ENCODE measurements around the gene RAB37. TPM values are rescaled to one million over a fixed set of nuclear protein-coding genes. Genes with fewer than 3 reads are reported as not detected.

RAB37 gene
- total RNA-seq, 2 experiments from 2014 or later = 2.1 to 2.3 TPM

- no peak overlapping the region for H3K27ac Mint-ChIP-seq
- intact Hi-C loops (cut with micrococcal nuclease) = no loop called here
- H3K4me1 Mint-ChIP-seq (ENCODE audit: low read depth) = peaks cover 3% of the 10 kb centered on the region
- no peaks in the 10 kb centered on the region for H3K36me3 Mint-ChIP-seq (ENCODE audit: low read depth)
- no peak for DNase-seq
- no peaks in the 10 kb centered on the region for H3K27me3 Mint-ChIP-seq (ENCODE audit: low read depth)
- CTCF ChIA-PET = no interaction called here
- no peaks in the 10 kb centered on the region for H3K9me3 Mint-ChIP-seq
- no peak overlapping the region for H3K4me3 Mint-ChIP-seq
Observed at GRCh38 chr17:74729866-74730265, 7.2 kb upstream of the RAB37 start.

GRCh38 chr17:74730491-74731346, 6.3 kb upstream of the RAB37 start:
- CTCF ChIA-PET = no interaction called here
- DNase-seq = peak; percentile 25
- Mint-ChIP-seq H3K4me1 (ENCODE audit: low read depth) (peaks cover 3% of the 10 kb centered on the region), H3K9me3 (no peaks in the 10 kb centered on the region), H3K27me3 (ENCODE audit: low read depth) (no peaks in the 10 kb centered on the region), H3K27ac (no peak overlapping the region), H3K4me3 (no peak overlapping the region), H3K36me3 (ENCODE audit: low read depth) (no peaks in the 10 kb centered on the region)
- intact Hi-C loops (cut with micrococcal nuclease) = no loop called here

- intact Hi-C loops (cut with micrococcal nuclease) = no loop called here
- Mint-ChIP-seq H3K9me3 (no peaks in the 10 kb centered on the region), H3K36me3 (ENCODE audit: low read depth) (no peaks in the 10 kb centered on the region), H3K4me1 (ENCODE audit: low read depth) (peaks cover 5% of the 10 kb centered on the region), H3K27ac (no peak overlapping the region), H3K27me3 (ENCODE audit: low read depth) (no peaks in the 10 kb centered on the region), H3K4me3 (no peak overlapping the region)
- CTCF ChIA-PET = no interaction called here
- DNase-seq = no peak
Observed at GRCh38 chr17:74731347-74731605, 5.8 kb upstream of the RAB37 start.

DNA sequence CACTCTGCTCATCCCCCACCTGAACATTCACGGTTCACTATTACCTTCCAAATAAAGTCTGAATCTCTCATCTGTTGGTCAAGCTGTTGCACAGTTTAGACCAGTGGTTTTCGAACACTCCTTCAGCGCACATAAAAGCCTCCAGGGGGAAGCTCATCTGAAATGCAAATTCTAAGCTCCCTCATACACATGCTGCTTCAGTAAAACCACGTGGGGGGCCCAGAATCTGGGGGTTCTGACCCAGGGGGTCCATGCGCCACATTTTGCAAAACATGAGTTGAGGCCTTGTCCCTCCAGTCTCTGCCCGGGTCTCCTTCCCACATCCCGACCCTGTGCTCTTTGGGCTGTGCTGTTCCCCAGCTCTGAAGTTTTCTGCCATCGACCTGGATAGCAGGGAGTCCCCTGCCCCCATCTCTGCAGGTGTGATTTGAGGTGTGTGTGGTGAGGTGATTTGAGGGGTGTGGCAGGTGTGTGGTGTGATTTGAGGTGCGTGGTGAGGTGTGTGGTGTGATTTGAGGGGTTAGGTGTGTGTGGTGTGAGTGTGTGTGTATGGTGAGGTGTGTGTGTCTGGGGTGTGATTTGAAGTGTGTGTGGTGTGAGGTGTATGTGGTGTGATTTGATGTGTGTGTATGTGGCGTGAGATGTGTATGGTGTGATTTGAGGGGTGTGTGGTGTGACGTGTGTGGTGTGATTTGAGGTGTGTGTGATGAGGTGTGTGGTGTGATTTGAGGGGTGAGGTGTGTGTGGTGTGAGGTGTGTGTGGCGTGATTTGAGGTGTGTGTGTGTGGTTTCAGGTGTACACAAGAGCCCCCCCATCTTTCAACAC, 4.8 kb upstream of the RAB37 start:
- H3K4me1 Mint-ChIP-seq (ENCODE audit: low read depth) = peaks cover 8% of the 10 kb centered on the region
- H3K36me3 Mint-ChIP-seq (ENCODE audit: low read depth) = no peaks in the 10 kb centered on the region

GRCh38 chr17:74733365-74734122, 3.5 kb upstream of the RAB37 start:
- H3K27ac Mint-ChIP-seq = no peak overlapping the region
- no peaks in the 10 kb centered on the region for H3K9me3 Mint-ChIP-seq
- intact Hi-C loops (cut with micrococcal nuclease) = no loop called here
- no peak for DNase-seq
- no peaks in the 10 kb centered on the region for H3K36me3 Mint-ChIP-seq (ENCODE audit: low read depth)
- H3K4me1 Mint-ChIP-seq (ENCODE audit: low read depth) = peaks cover 18% of the 10 kb centered on the region
- no peaks in the 10 kb centered on the region for H3K27me3 Mint-ChIP-seq (ENCODE audit: low read depth)
- H3K4me3 Mint-ChIP-seq = no peak overlapping the region
- CTCF ChIA-PET = interaction anchor here (1.3 kb wide), 1 partner anchor 76 kb away, joined by 4 read pairs; no protein-coding TSS in a partner anchor

More for the DNA sequence above, 4.8 kb upstream of the RAB37 start:
- H3K27ac Mint-ChIP-seq = no peak overlapping the region
- H3K4me3 Mint-ChIP-seq = no peak overlapping the region
- DNase-seq = no peak
- H3K9me3 Mint-ChIP-seq = no peaks in the 10 kb centered on the region
- CTCF ChIA-PET = interaction anchor here (0.5 kb wide), 1 partner anchor 57 kb away, joined by 3 read pairs; no protein-coding TSS in a partner anchor
- no peaks in the 10 kb centered on the region for H3K27me3 Mint-ChIP-seq (ENCODE audit: low read depth)
- intact Hi-C loops (cut with micrococcal nuclease) = no loop called here

DNA sequence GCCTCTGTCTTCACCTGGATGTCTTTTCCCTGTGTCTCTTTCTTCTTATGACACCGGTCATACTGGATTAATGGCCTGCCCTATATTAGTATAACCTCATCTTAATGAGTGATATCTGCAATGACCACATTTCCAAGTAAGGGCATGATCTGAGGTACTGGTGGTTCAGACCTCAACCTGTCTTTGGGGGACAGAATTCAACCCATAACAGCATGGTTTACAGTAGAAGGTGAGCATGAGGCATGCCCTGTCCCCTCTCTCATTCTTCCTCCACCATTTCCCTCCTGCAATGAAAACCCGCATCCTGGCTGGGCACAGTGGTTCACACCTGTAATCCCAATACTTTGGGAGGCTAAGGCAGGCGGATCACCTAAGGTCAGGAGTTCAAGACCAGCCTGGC, 2.8 kb upstream of the RAB37 start:
- Mint-ChIP-seq H3K36me3 (ENCODE audit: low read depth) (no peaks in the 10 kb centered on the region), H3K27me3 (ENCODE audit: low read depth) (no peaks in the 10 kb centered on the region), H3K4me1 (ENCODE audit: low read depth) (peaks cover 25% of the 10 kb centered on the region), H3K27ac (no peak overlapping the region), H3K4me3 (no peak overlapping the region), H3K9me3 (no peaks in the 10 kb centered on the region)
- intact Hi-C loops (cut with micrococcal nuclease) = no loop called here
- no peak for DNase-seq
- CTCF ChIA-PET = interaction anchor here (0.6 to 1.3 kb wide), 2 partner anchors 77 to 236 kb away, joined by 4 to 6 read pairs; no protein-coding TSS in a partner anchor

GRCh38 chr17:74737299-74738050, 419 bp downstream of the RAB37 start:
- CTCF ChIA-PET = interaction anchor here (0.6 to 5.1 kb wide), 34 partner anchors 9 to 246 kb away, joined by 3 to 102 read pairs (median 4); partner anchors contain the start of genes FDXR and NAT9
- Mint-ChIP-seq H3K4me1 (ENCODE audit: low read depth) (peaks cover 50% of the 10 kb centered on the region), H3K27ac (peak overlapping the region; percentile 5), H3K36me3 (ENCODE audit: low read depth) (no peaks in the 10 kb centered on the region), H3K9me3 (no peaks in the 10 kb centered on the region), H3K27me3 (ENCODE audit: low read depth) (no peaks in the 10 kb centered on the region), H3K4me3 (peak overlapping the region; percentile 75)
- DNase-seq = peak; percentile 61
- intact Hi-C loops (cut with micrococcal nuclease) = loop anchor here (1.0 to 5.0 kb wide), 3 partner anchors 65 to 170 kb away; partner anchors contain the start of gene CD300H

- CTCF ChIA-PET = interaction anchor here (0.7 to 5.1 kb wide), 31 partner anchors 8 to 246 kb away, joined by 3 to 102 read pairs (median 5); partner anchors contain the start of genes CD300E and NAT9
- Mint-ChIP-seq H3K9me3 (no peaks in the 10 kb centered on the region), H3K27me3 (ENCODE audit: low read depth) (no peaks in the 10 kb centered on the region), H3K4me1 (ENCODE audit: low read depth) (peaks cover 58% of the 10 kb centered on the region), H3K36me3 (ENCODE audit: low read depth) (no peaks in the 10 kb centered on the region), H3K27ac (peak overlapping the region; percentile 77), H3K4me3 (peak overlapping the region; percentile 75)
- peak; percentile 92 for DNase-seq
- intact Hi-C loops (cut with micrococcal nuclease) = loop anchor here (1.0 to 5.0 kb wide), 3 partner anchors 66 to 171 kb away; partner anchors contain the start of gene CD300H
Observed at GRCh38 chr17:74738051-74738996, 1.3 kb downstream of the RAB37 start.

GRCh38 chr17:74739227-74739831, 2.3 kb downstream of the RAB37 start:
- CTCF ChIA-PET = interaction anchor here (1.4 to 5.1 kb wide), 6 partner anchors 10 to 126 kb away, joined by 3 to 102 read pairs (median 12); no protein-coding TSS in a partner anchor
- Mint-ChIP-seq H3K27ac (peak overlapping the region; percentile 50), H3K4me3 (no peak overlapping the region), H3K4me1 (ENCODE audit: low read depth) (peaks cover 68% of the 10 kb centered on the region), H3K9me3 (no peaks in the 10 kb centered on the region), H3K36me3 (ENCODE audit: low read depth) (no peaks in the 10 kb centered on the region), H3K27me3 (ENCODE audit: low read depth) (no peaks in the 10 kb centered on the region)
- intact Hi-C loops (cut with micrococcal nuclease) = loop anchor here (5.0 kb wide), 2 partner anchors 67 to 172 kb away; partner anchors contain the start of gene CD300H
- no peak for DNase-seq

- H3K27ac Mint-ChIP-seq = peak overlapping the region; percentile 41
- no peak for DNase-seq
- CTCF ChIA-PET = interaction anchor here (1.7 to 5.1 kb wide), 4 partner anchors 42 to 122 kb away, joined by 3 to 102 read pairs (median 10); no protein-coding TSS in a partner anchor
- H3K36me3 Mint-ChIP-seq (ENCODE audit: low read depth) = no peaks in the 10 kb centered on the region
- H3K4me3 Mint-ChIP-seq = no peak overlapping the region
- no peaks in the 10 kb centered on the region for H3K27me3 Mint-ChIP-seq (ENCODE audit: low read depth)
- H3K9me3 Mint-ChIP-seq = no peaks in the 10 kb centered on the region
- H3K4me1 Mint-ChIP-seq (ENCODE audit: low read depth) = peaks cover 75% of the 10 kb centered on the region
- intact Hi-C loops (cut with micrococcal nuclease) = loop anchor here (10.0 kb wide), 1 partner anchor 465 kb away; the partner anchor contains the start of gene NUP85
Observed at GRCh38 chr17:74740173-74740572, 3.1 kb downstream of the RAB37 start.
